ENCODE results near the gene ARIH1. TPM values are rescaled to one million over a fixed set of nuclear protein-coding genes. Genes with fewer than 3 reads are reported as not detected.

Gene ARIH1
- total and polyA plus RNA-seq, 8 donors: 16.1 to 380 (median 29.5) TPM

GRCh38 chr15:72460402-72460801, 13.7 kb upstream of the ARIH1 start:
- Histone ChIP-seq H3K4me1 (peaks cover 0 to 10% (median 0%) of the 10 kb centered on the region in 4 donors), H3K36me3 (no peaks in the 10 kb centered on the region), H3K27ac (no peak overlapping the region), H3K4me3 (no peak overlapping the region), H3K9me3 (no peaks in the 10 kb centered on the region), H3K27me3 (no peaks in the 10 kb centered on the region)
- intact Hi-C loops (cut with DNase I; ENCODE audit: low total_unique reads): no loop called here
- WGBS, 5 donors: 87 to 92% (median 90%) methylated on average over 3 of the region's 3 CpGs
- TF ChIP-seq EP300 (IDR thresholded peaks at IDR 0.05) (no peak), POLR2AphosphoS5 (IDR thresholded peaks at IDR 0.05) (no peak)
- DNase-seq: no peak

GRCh38 chr15:72463702-72464101, 10.4 kb upstream of the ARIH1 start:
- WGBS, 5 donors: 89 to 93% (median 90%) methylated on average over 2 of the region's 2 CpGs

GRCh38 chr15:72464251-72464650, 9.9 kb upstream of the ARIH1 start:
- Histone ChIP-seq H3K27ac (no peak overlapping the region), H3K9me3 (no peaks in the 10 kb centered on the region), H3K36me3 (no peaks in the 10 kb centered on the region), H3K4me1 (peaks cover 0 to 10% (median 0%) of the 10 kb centered on the region in 4 donors), H3K4me3 (no peak overlapping the region), H3K27me3 (no peaks in the 10 kb centered on the region)
- TF ChIP-seq POLR2AphosphoS5 (IDR thresholded peaks at IDR 0.05) (no peak), CTCF (IDR thresholded peaks at IDR 0.05) (no peak), POLR2A (IDR thresholded peaks at IDR 0.05) (no peak), EP300 (IDR thresholded peaks at IDR 0.05) (no peak)
- intact Hi-C loops (cut with DNase I; ENCODE audit: low total_unique reads): no loop called here
- DNase-seq: no peak
- 85 to 95% (median 90%) methylated on average over 7 of the region's 7 CpGs for WGBS, 5 donors

More at GRCh38 chr15:72463702-72464101, 10.4 kb upstream of the ARIH1 start:
- intact Hi-C loops (cut with DNase I; ENCODE audit: low total_unique reads): no loop called here
- Histone ChIP-seq H3K27ac (no peak overlapping the region), H3K9me3 (no peaks in the 10 kb centered on the region), H3K27me3 (no peaks in the 10 kb centered on the region), H3K36me3 (no peaks in the 10 kb centered on the region), H3K4me3 (no peak overlapping the region), H3K4me1 (peaks cover 0 to 10% (median 0%) of the 10 kb centered on the region in 4 donors)
- no peak for DNase-seq
- TF ChIP-seq EP300 (IDR thresholded peaks at IDR 0.05): no peak
- no peak for TF ChIP-seq POLR2AphosphoS5 (IDR thresholded peaks at IDR 0.05)
- TF ChIP-seq CTCF (IDR thresholded peaks at IDR 0.05): no peak
- no peak for TF ChIP-seq POLR2A (IDR thresholded peaks at IDR 0.05)

DNA sequence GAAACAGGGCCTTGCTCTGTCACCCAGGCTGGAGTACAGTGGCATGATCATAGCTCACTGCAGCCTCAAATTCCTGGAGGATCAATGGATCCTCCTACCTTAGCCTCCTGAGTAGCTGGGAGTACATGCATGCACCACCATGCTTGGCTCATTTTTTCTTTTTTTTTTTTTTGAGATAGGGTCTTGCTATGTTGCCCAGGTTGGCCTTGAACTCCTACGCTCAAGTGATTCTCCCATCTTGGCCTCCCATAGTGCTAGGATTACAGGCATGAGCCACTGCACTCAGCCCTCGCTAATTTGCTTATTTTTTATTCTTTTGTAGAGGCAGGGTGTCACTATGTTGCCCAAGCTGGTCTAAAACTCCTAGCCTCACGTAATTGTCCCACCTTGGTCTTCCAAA, 6.0 kb upstream of the ARIH1 start:
- no peak for DNase-seq
- WGBS, 5 donors: 94 to 99% (median 97%) methylated on average over 3 of the region's 3 CpGs
- intact Hi-C loops (cut with DNase I; ENCODE audit: low total_unique reads): no loop called here
- H3K36me3 ChIP-seq: peaks cover 0 to 4% (median 0%) of the 10 kb centered on the region in 4 donors
- no peak overlapping the region for H3K27ac ChIP-seq
- H3K27me3 ChIP-seq: no peaks in the 10 kb centered on the region
- no peak for TF ChIP-seq POLR2A (IDR thresholded peaks at IDR 0.05)
- TF ChIP-seq POLR2AphosphoS5 (IDR thresholded peaks at IDR 0.05): no peak
- no peak for TF ChIP-seq EP300 (IDR thresholded peaks at IDR 0.05)
- no peak for TF ChIP-seq CTCF (IDR thresholded peaks at IDR 0.05)
- H3K9me3 ChIP-seq: no peaks in the 10 kb centered on the region
- H3K4me3 ChIP-seq: no peak overlapping the region
- peaks cover 7 to 12% (median 9%) of the 10 kb centered on the region in 4 donors for H3K4me1 ChIP-seq

- DNase-seq: peak in 1 of 2 donors; percentile 44
- intact Hi-C loops (cut with DNase I; ENCODE audit: low total_unique reads): no loop called here
- WGBS, 5 donors: 42 to 56% (median 45%) methylated on average over 4 of the region's 4 CpGs
Observed at GRCh38 chr15:72472992-72473610, 1.0 kb upstream of the ARIH1 start.

More at GRCh38 chr15:72472992-72473610, 1.0 kb upstream of the ARIH1 start:
- no peaks in the 10 kb centered on the region for H3K9me3 ChIP-seq
- no peak for TF ChIP-seq POLR2AphosphoS5 (IDR thresholded peaks at IDR 0.05)
- TF ChIP-seq POLR2A (IDR thresholded peaks at IDR 0.05): no peak
- no peak for TF ChIP-seq EP300 (IDR thresholded peaks at IDR 0.05)
- TF ChIP-seq CTCF (IDR thresholded peaks at IDR 0.05): no peak
- H3K27ac ChIP-seq: peak overlapping the region; percentile 89 to 100 (median 99)
- H3K27me3 ChIP-seq: no peaks in the 10 kb centered on the region
- peak overlapping the region; percentile 75 to 94 (median 81) for H3K4me3 ChIP-seq
- peaks cover 34 to 41% (median 40%) of the 10 kb centered on the region in 4 donors for H3K4me1 ChIP-seq
- H3K36me3 ChIP-seq: peaks cover 4 to 9% (median 6%) of the 10 kb centered on the region in 4 donors
